NCI-H1436 treated with DMSO at 0.1 percent for 48 hours (cell line): ENCODE measurements around the gene HERC4.
"Not testable (repeated sequence)": the region's sequence is repeated elsewhere in the genome, so short reads cannot be mapped to it uniquely, and the experiment has no call there.

Experiments used
- DNase-seq: peaks from one replicate; lab custom pipeline; 2025; lab: John Stamatoyannopoulos, UW

Gene HERC4

DNA sequence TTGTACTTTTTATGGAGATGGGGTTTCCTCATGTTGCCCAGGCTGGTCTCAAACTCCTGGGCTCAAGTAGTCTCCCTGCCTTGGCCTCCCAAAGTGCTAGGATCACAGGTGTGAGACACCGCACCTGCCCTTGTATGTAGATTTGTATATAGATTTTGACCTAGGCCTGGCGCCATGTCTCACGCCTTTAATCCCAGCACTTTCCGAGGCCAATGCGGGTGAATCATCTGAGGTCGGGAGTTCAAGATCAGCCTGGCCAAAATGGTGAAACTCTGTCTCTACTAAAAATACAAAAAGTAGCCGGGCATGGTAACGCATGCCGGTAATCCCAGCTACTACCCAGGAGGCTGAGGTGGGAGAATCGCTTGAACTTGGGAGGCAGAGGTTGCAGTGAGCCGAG lies 197.7 kb downstream of the HERC4 start:
- not testable (repeated sequence) for DNase-seq

DNA sequence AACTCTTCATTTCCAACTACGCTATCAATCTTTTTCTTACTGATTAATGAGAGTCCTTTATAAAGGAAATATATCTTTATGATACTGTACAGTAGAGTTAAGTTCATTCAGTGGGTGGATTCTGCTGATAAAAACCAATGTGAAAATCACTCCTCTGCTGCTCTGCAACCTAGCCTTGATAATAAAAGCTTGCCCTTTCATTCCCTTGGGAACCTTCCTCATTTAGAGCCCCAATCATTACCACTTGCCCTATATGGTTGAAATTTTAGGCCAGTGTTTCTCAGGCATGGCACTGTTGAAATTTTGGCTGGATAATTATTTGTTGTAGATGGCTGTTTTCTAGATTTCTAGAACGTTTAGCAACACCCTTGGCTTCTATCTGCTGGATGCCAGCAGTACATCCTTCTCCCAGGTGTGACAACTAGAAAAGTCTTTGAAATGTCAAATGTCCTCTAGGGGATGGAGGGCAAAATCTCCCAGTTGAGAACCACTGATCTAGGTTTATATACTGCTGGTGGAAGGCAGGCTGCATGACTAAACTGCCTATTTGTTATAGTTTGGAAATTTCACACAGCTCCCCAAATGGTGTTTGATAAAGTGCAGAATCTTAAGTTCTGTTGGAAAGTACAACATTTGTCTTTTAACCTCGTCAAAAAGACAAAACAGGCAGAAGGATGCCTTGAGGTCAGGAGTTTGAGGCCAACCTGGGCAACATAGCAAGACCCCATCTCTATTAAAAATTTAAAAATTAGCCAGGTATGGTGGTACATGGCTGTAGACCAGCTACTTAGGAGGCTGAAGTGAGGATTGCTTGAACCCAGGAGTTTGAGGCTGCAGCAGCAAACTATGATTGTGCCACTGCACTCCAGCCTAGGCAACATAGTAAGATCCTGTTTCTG lies 199.5 kb downstream of the HERC4 start:
- no peak for DNase-seq
